CD4-positive, alpha-beta memory T cell (primary cell): ENCODE data around the gene OAS1. TPM values are rescaled to one million over a fixed set of nuclear protein-coding genes. Genes with fewer than 3 reads are reported as not detected.
A peak's percentile ranks its signal among the peaks of the same experiment; 100 is the strongest.

Experiments
- CTCF ChIA-PET: fragments of 350-600 bp; sonication (Branson Sonifier 250); formaldehyde crosslinking; loops from one replicate; lab custom pipeline; 2021; ENCODE audit warnings: inconsistent platforms; ENCODE audit not compliant: partially characterized antibody; lab: Charles Lee
- POLR2A ChIA-PET: fragments of 350-600 bp; sonication (Branson Sonifier 250); formaldehyde crosslinking; loops from one replicate; lab custom pipeline; 2021; ENCODE audit not compliant: partially characterized antibody; lab: Charles Lee
- DNase-seq, 5 donors: peaks; one replicate each; pipeline versions ENCODE4 v3.0.0 to v3.0.0-alpha.2; 2020 to 2022; ENCODE audit warnings: mixed read lengths in 1 of 5
- H3K27ac ChIP-seq: one replicate; pipeline ENCODE4 v1.7.0; 2013; ENCODE audit warnings: low read depth, low read length
- H3K27me3 ChIP-seq: 2 replicates; pipeline ENCODE4 v1.7.0; 2013; ENCODE audit warnings: mild to moderate bottlenecking, low read length, moderate library complexity; ENCODE audit not compliant: insufficient read depth
- H3K36me3 ChIP-seq: 2 replicates; pipeline ENCODE4 v1.7.0; 2013; ENCODE audit warnings: mild to moderate bottlenecking, low read length, moderate library complexity; ENCODE audit not compliant: insufficient read depth
- H3K4me1 ChIP-seq: 2 replicates; pipeline ENCODE4 v1.7.0; 2013; ENCODE audit warnings: mild to moderate bottlenecking, low read length, moderate library complexity; ENCODE audit not compliant: insufficient read depth
- H3K4me3 ChIP-seq, 2 donors: one replicate each; pipeline ENCODE4 v1.7.0; 2013; ENCODE audit warnings: low read length in 2 of 2, mild to moderate bottlenecking in 1 of 2
- H3K9me3 ChIP-seq, 2 donors: one replicate each; pipeline ENCODE4 v1.7.0; 2013; ENCODE audit warnings: low read length in 2 of 2, control low read depth in 1 of 2; ENCODE audit not compliant: control insufficient read depth in 1 of 2
- H3K27ac Mint-ChIP-seq, 7 donors: one replicate each; pipeline ENCODE4 v1.8.0; 2020 to 2021; ENCODE audit warnings: mixed read lengths in 7 of 7, mild to moderate bottlenecking in 6 of 7, inconsistent platforms in 3 of 7, moderate library complexity in 3 of 7
- H3K27me3 Mint-ChIP-seq, 2 donors: one replicate each; pipeline ENCODE4 v1.8.0; 2020 to 2021; ENCODE audit warnings: mixed read lengths in 2 of 2
- H3K36me3 Mint-ChIP-seq, 2 donors: one replicate each; pipeline ENCODE4 v1.8.0; 2020 to 2021; ENCODE audit warnings: mixed read lengths in 2 of 2, inconsistent platforms in 1 of 2, mild to moderate bottlenecking in 1 of 2
- H3K4me1 Mint-ChIP-seq, 4 donors: one replicate each; pipeline ENCODE4 v1.8.0; 2020 to 2021; ENCODE audit warnings: mixed read lengths in 4 of 4, mild to moderate bottlenecking in 1 of 4
- H3K4me3 Mint-ChIP-seq, 8 donors: one replicate each; pipeline ENCODE4 v1.8.0; 2020 to 2021; ENCODE audit warnings: mixed read lengths in 8 of 8, mild to moderate bottlenecking in 7 of 8, moderate library complexity in 6 of 8, inconsistent platforms in 3 of 8
- H3K9me3 Mint-ChIP-seq, 8 donors: one replicate each; pipeline ENCODE4 v1.8.0; 2020 to 2021; ENCODE audit warnings: mixed read lengths in 8 of 8, mild to moderate bottlenecking in 5 of 8, inconsistent platforms in 3 of 8, moderate library complexity in 1 of 8
- intact Hi-C: fragments of 100-400 bp; cut with micrococcal nuclease; formaldehyde crosslinking; loops from one replicate; pipeline ENCODE4 v1.15.1; 2023
- polyA plus RNA-seq, 2 donors: library from polyadenylated mRNA; unstranded; fragments of 300-500 nt; fragmentation: Illumina TruSeq; gene quantifications; one replicate each; pipeline ENCODE4 v1.2.3, GENCODE V29; 2021
- total RNA-seq, 2 experiments: library from RNA; stranded (reverse); gene quantifications; one replicate each; pipeline ENCODE4 v1.2.3, GENCODE V29; 2021

OAS1 gene
- total and polyA plus RNA-seq, 4 experiments from 2014 or later, result 8.4 to 49.3 (median 20.6) TPM

- Mint-ChIP-seq H3K36me3 (no peaks in the 10 kb centered on the region), H3K4me3 (peak overlapping the region in 1 of 8 donors; percentile 2), H3K9me3 (no peaks in the 10 kb centered on the region), H3K27me3 (peaks cover 0 to 7% of the 10 kb centered on the region in 2 donors), H3K27ac (peak overlapping the region in 6 of 7 donors; percentile 13 to 70 (median 58)), H3K4me1 (peaks cover 18 to 39% (median 24%) of the 10 kb centered on the region in 4 donors)
- peak; percentile 39 to 59 (median 45) for DNase-seq
- H3K9me3 ChIP-seq, result no peaks in the 10 kb centered on the region
- peaks cover 23% of the 10 kb centered on the region for H3K4me1 ChIP-seq
- H3K4me3 ChIP-seq, result no peak overlapping the region
- H3K27ac ChIP-seq, result no peak overlapping the region
- intact Hi-C loops, result loop anchor here (1.0 to 10.0 kb wide), 4 partner anchors 78 to 284 kb away; partner anchors contain the start of genes DDX54, OAS2 and RITA1
- no peaks in the 10 kb centered on the region for H3K27me3 ChIP-seq
- ChIA-PET POLR2A (interaction anchor here (1.0 to 12.1 kb wide), 5 partner anchors 9 to 93 kb away, joined by 3 to 144 read pairs (median 4); partner anchors contain the start of genes OAS2 and OAS3), CTCF (interaction anchor here (0.6 to 5.2 kb wide), 36 partner anchors 8 to 411 kb away, joined by 3 to 72 read pairs (median 6); partner anchors contain the start of genes OAS2 and OAS3)
- H3K36me3 ChIP-seq, result no peaks in the 10 kb centered on the region
Measured at GRCh38 chr12:112900298-112901145, 6.2 kb upstream of the OAS1 start.

DNA sequence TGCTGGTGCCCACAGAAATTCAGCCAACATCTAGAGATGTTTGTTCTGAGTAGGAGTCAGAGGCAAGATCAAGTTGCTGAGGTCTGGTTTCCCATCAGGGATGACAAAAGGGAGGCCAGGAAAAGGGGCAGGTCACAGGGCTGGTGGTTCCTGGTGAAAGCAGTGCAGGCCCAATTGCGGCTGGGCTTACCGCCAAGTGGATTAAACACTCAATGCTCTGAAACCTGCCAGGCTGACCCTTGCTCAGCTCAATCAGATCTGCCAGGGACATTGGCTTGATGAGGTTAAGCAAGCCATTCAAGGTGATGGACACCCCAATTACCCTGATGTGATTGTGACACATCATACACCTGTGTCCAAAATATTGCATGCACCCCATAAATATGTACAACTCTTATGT lies 5.5 kb upstream of the OAS1 start:
- Histone ChIP-seq H3K27me3 (no peaks in the 10 kb centered on the region), H3K36me3 (no peaks in the 10 kb centered on the region), H3K4me3 (no peak overlapping the region), H3K27ac (no peak overlapping the region), H3K9me3 (no peaks in the 10 kb centered on the region), H3K4me1 (peaks cover 31% of the 10 kb centered on the region)
- CTCF ChIA-PET, result interaction anchor here (0.6 to 5.2 kb wide), 25 partner anchors 8 to 273 kb away, joined by 3 to 72 read pairs (median 7); partner anchors contain the start of genes OAS2 and OAS3
- intact Hi-C loops, result loop anchor here (10.0 kb wide), 1 partner anchor 284 kb away; the partner anchor contains the start of genes DDX54 and RITA1
- POLR2A ChIA-PET, result interaction anchor here (1.2 to 12.1 kb wide), 3 partner anchors 8 to 92 kb away, joined by 3 to 144 read pairs (median 9); partner anchors contain the start of gene OAS2
- Mint-ChIP-seq H3K4me3 (no peak overlapping the region), H3K36me3 (no peaks in the 10 kb centered on the region), H3K27me3 (peaks cover 0 to 6% of the 10 kb centered on the region in 2 donors), H3K4me1 (peaks cover 19 to 44% (median 28%) of the 10 kb centered on the region in 4 donors), H3K9me3 (no peaks in the 10 kb centered on the region), H3K27ac (peak overlapping the region in 3 of 7 donors; percentile 63 to 70 (median 65))
- no peak for DNase-seq

- no peaks in the 10 kb centered on the region for H3K27me3 Mint-ChIP-seq
- DNase-seq, result no peak
- POLR2A ChIA-PET, result interaction anchor here (12.1 kb wide), 1 partner anchor 75 kb away, joined by 144 read pairs; the partner anchor contains the start of gene OAS2
Measured at GRCh38 chr12:112904571-112904970, 2.2 kb upstream of the OAS1 start.

GRCh38 chr12:112905451-112906089 lies 1.2 kb upstream of the OAS1 start:
- no peaks in the 10 kb centered on the region for H3K27me3 Mint-ChIP-seq
- no peaks in the 10 kb centered on the region for H3K9me3 Mint-ChIP-seq
- ChIA-PET POLR2A (interaction anchor here (0.7 to 12.1 kb wide), 4 partner anchors 32 to 317 kb away, joined by 3 to 144 read pairs (median 21); partner anchors contain the start of genes OAS2 and OAS3), CTCF (interaction anchor here (1.7 to 3.8 kb wide), 4 partner anchors 13 to 125 kb away, joined by 7 to 18 read pairs (median 16); partner anchors contain the start of gene OAS2)
- H3K4me1 Mint-ChIP-seq, result peaks cover 44 to 84% (median 65%) of the 10 kb centered on the region in 4 donors
- peaks cover 5 to 7% of the 10 kb centered on the region in 2 donors for H3K36me3 Mint-ChIP-seq
- H3K4me3 ChIP-seq, result no peak overlapping the region
- no peak overlapping the region for H3K27ac ChIP-seq
- no peaks in the 10 kb centered on the region for H3K9me3 ChIP-seq
- peak overlapping the region; percentile 22 to 90 (median 76) for H3K27ac Mint-ChIP-seq
- intact Hi-C loops, result loop anchor here (1.0 to 10.0 kb wide), 3 partner anchors 33 to 279 kb away; partner anchors contain the start of genes DDX54, OAS2, OAS3 and RITA1
- H3K4me1 ChIP-seq, result peaks cover 70% of the 10 kb centered on the region
- no peak for DNase-seq
- no peaks in the 10 kb centered on the region for H3K36me3 ChIP-seq
- H3K27me3 ChIP-seq, result no peaks in the 10 kb centered on the region
- H3K4me3 Mint-ChIP-seq, result peak overlapping the region in 5 of 8 donors; percentile 4 to 74 (median 41)

More at GRCh38 chr12:112904571-112904970, 2.2 kb upstream of the OAS1 start:
- Mint-ChIP-seq H3K36me3 (peaks cover 0 to 1% of the 10 kb centered on the region in 2 donors), H3K4me3 (peak overlapping the region in 3 of 8 donors; percentile 7 to 40 (median 24)), H3K9me3 (no peaks in the 10 kb centered on the region), H3K4me1 (peaks cover 41 to 77% (median 61%) of the 10 kb centered on the region in 4 donors), H3K27ac (peak overlapping the region; percentile 26 to 84 (median 74))
- no peak overlapping the region for H3K4me3 ChIP-seq
- H3K36me3 ChIP-seq, result no peaks in the 10 kb centered on the region
- H3K27ac ChIP-seq, result no peak overlapping the region
- H3K9me3 ChIP-seq, result no peaks in the 10 kb centered on the region
- intact Hi-C loops, result loop anchor here (10.0 kb wide), 1 partner anchor 280 kb away; the partner anchor contains the start of genes DDX54 and RITA1
- H3K27me3 ChIP-seq, result no peaks in the 10 kb centered on the region
- H3K4me1 ChIP-seq, result peaks cover 63% of the 10 kb centered on the region
- CTCF ChIA-PET, result interaction anchor here (0.6 to 1.0 kb wide), 2 partner anchors 9 to 89 kb away, joined by 3 read pairs; no protein-coding TSS in a partner anchor

DNA sequence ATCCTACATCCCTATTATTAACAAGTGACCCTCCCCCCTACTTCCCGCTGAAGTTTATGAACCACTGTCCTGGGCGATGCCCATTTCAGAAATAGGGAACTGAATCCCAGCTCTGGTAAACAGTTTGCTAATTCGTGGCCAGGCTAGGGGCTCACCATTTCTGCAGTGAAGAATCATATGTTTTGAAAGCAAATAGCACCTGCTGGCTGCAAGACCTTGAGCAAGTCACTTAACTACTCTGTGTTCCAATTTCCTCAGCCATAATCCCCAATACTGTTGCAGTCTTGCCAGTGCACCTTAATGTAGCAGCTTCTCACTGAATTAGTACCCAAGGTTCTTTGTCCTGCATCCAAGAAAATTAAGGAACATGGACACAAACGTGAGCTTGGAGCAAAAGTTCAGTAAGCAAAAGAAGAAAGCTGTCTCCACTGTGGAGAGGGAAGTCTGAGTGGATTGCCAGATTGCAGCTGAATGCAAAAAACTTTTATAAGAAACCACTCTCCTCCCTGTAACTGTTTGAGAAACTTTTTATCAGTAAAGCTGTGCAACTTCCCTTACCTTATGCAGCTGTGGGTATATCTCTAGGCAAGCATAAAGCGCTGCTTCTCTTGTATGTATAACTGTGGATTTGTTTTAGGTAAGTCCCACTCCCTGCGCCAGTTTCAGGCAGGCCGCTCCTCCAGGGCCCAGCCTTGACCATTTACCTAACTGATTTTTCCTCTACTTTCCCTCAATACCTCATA lies 824 bp downstream of the OAS1 start:
- intact Hi-C loops, result loop anchor here (2.0 to 10.0 kb wide), 2 partner anchors 31 to 277 kb away; partner anchors contain the start of genes DDX54, OAS3 and RITA1
- peak overlapping the region; percentile 86 to 97 (median 94) for H3K27ac Mint-ChIP-seq
- no peaks in the 10 kb centered on the region for H3K36me3 ChIP-seq
- H3K4me3 ChIP-seq, result peak overlapping the region; percentile 69 to 79
- no peaks in the 10 kb centered on the region for H3K9me3 ChIP-seq
- POLR2A ChIA-PET, result interaction anchor here (0.8 to 12.1 kb wide), 10 partner anchors 9 to 277 kb away, joined by 3 to 144 read pairs (median 5); partner anchors contain the start of genes OAS2 and OAS3
- H3K4me3 Mint-ChIP-seq, result peak overlapping the region; percentile 89 to 98 (median 96)
- DNase-seq, result no peak
- CTCF ChIA-PET, result interaction anchor here (0.5 to 3.8 kb wide), 11 partner anchors 7 to 484 kb away, joined by 4 to 18 read pairs (median 6); partner anchors contain the start of genes OAS2 and OAS3
- H3K27me3 ChIP-seq, result no peaks in the 10 kb centered on the region
- H3K27me3 Mint-ChIP-seq, result no peaks in the 10 kb centered on the region
- H3K9me3 Mint-ChIP-seq, result peaks cover 0 to 3% (median under 1%) of the 10 kb centered on the region in 8 donors
- H3K4me1 ChIP-seq, result peaks cover 73% of the 10 kb centered on the region
- peaks cover 19 to 24% of the 10 kb centered on the region in 2 donors for H3K36me3 Mint-ChIP-seq
- peak overlapping the region; percentile 68 for H3K27ac ChIP-seq
- peaks cover 47 to 85% (median 66%) of the 10 kb centered on the region in 4 donors for H3K4me1 Mint-ChIP-seq
